HepG2 (cell line): ENCODE results near the gene CD28. TPM values are rescaled to one million over a fixed set of nuclear protein-coding genes. Genes with fewer than 3 reads are reported as not detected.

Source experiments
- ATAC-seq: fragments of 200-7000 bp; cut with Tn5 transposase; 3 replicates; pipeline ENCODE4 v1.9.1; 2020; ENCODE audit warnings: mild to moderate bottlenecking, moderate library complexity
- BruUV-seq: library from RNA; stranded (reverse); fragments of 400-500 nt; replicated peaks from 2 replicates; lab custom pipeline; 2021; lab: Mats Ljungman, UMichigan
- CTCF ChIA-PET: fragments of 300-600 bp; formaldehyde crosslinking; extraction: SDS; loops from one replicate; lab custom pipeline; 2021; ENCODE audit warnings: low total read pairs, inconsistent platforms, low intra/inter-chr PET ratio; lab: Yijun Ruan, JAX
- POLR2A ChIA-PET: fragments of 350-600 bp; sonication (Branson Sonifier 250); formaldehyde crosslinking; loops from one replicate; lab custom pipeline; 2020; ENCODE audit warnings: antibody characterized with exemption, inconsistent platforms; lab: Yijun Ruan, JAX
- DNase-seq: peaks from one replicate; pipeline ENCODE4 v3.0.0-alpha.2; 2015; ENCODE audit warnings: low spot score
- FAIRE-seq: peaks from 3 replicates; lab custom pipeline; 2011; peaks lifted over from hg19 to GRCh38; lab: Jason Lieb, UNC
- H2AFZ ChIP-seq: one replicate; pipeline ENCODE4 v1.6.1; 2011; ENCODE audit warnings: low read length, inconsistent platforms
- H3K27ac ChIP-seq: fragments of 300-600 bp; 3 replicates; pipeline ENCODE4 v1.8.0; 2011; ENCODE audit warnings: mixed run types, mild to moderate bottlenecking, mixed read lengths, low read length, inconsistent platforms; ENCODE audit not compliant: insufficient read depth; ENCODE audit errors: extremely low read length
- H3K27me3 ChIP-seq, 2 experiments: fragments of 200-600 bp in 1 of 2; 2 replicates in 1 of 2; 3 replicates in 1 of 2; pipeline versions ENCODE4 v1.6.0 to v1.8.0; 2011; ENCODE audit warnings: low read length in 2 of 2, mild to moderate bottlenecking in 2 of 2, moderate library complexity in 2 of 2, inconsistent platforms in 1 of 2; ENCODE audit not compliant: insufficient read depth in 2 of 2, control insufficient read depth in 1 of 2
- H3K36me3 ChIP-seq, 2 experiments: fragments of 200-600 bp in 1 of 2; replicated peaks in 1 of 2; 2 replicates in 1 of 2; 3 replicates in 1 of 2; pipeline versions ENCODE4 v1.5.1 to v1.8.0; 2011; ENCODE audit warnings: low read length in 2 of 2, inconsistent platforms in 1 of 2; ENCODE audit not compliant: insufficient read depth in 2 of 2, control insufficient read depth in 1 of 2
- H3K4me1 ChIP-seq: 2 replicates; pipeline ENCODE4 v1.5.1; 2012; ENCODE audit warnings: low read length, inconsistent platforms; ENCODE audit not compliant: insufficient read depth
- H3K4me2 ChIP-seq: 2 replicates; pipeline ENCODE4 v1.6.0; 2011; ENCODE audit warnings: low read depth, low read length, inconsistent platforms
- H3K4me3 ChIP-seq, 3 experiments: fragments of 200-600 bp in 1 of 3; sonication (generic), shearing (Covaris generic) in 1 of 3; replicated peaks in 1 of 3; 2 replicates each; pipeline ENCODE4 v1.5.1; 2011 to 2016; ENCODE audit warnings: low read length in 3 of 3, inconsistent platforms in 2 of 3, low read depth in 2 of 3, mild to moderate bottlenecking in 2 of 3, control low read depth in 1 of 3, mixed read lengths in 1 of 3; ENCODE audit not compliant: insufficient read depth in 1 of 3
- H3K79me2 ChIP-seq: one replicate; pipeline ENCODE4 v1.6.1; 2011; ENCODE audit warnings: low read length, inconsistent platforms; ENCODE audit not compliant: insufficient read depth
- H3K9ac ChIP-seq: 2 replicates; pipeline ENCODE4 v1.6.0; 2011; ENCODE audit warnings: mild to moderate bottlenecking, low read depth, low read length, inconsistent platforms; ENCODE audit not compliant: insufficient read depth
- H3K9me3 ChIP-seq: 2 replicates; pipeline ENCODE4 v1.5.1; 2012; ENCODE audit warnings: mild to moderate bottlenecking, low read length
- H4K20me1 ChIP-seq: 2 replicates; pipeline ENCODE4 v1.6.0; 2011; ENCODE audit warnings: inconsistent platforms, mild to moderate bottlenecking, low read length, moderate library complexity; ENCODE audit not compliant: insufficient read depth
- ATF7 ChIP-seq, 2 experiments: fragments of 450-650 bp in 1 of 2; sonication (generic) in 1 of 2; formaldehyde crosslinking in 1 of 2; IDR thresholded peaks; 2 replicates each; pipeline versions ENCODE4 v1.4.0 to v1.6.1; 2016 to 2020; ENCODE audit warnings: antibody characterized with exemption in 1 of 2, mild to moderate bottlenecking in 1 of 2, missing genetic modification reagents in 1 of 2
- MBD4 ChIP-seq: IDR thresholded peaks from 2 replicates; pipeline ENCODE4 v1.6.1; 2012; ENCODE audit warnings: low read length, inconsistent platforms, borderline replicate concordance
- MIER2 ChIP-seq: IDR thresholded peaks from 2 replicates; pipeline ENCODE4 v1.6.1; 2016; ENCODE audit warnings: missing biosample characterization, missing genetic modification reagents
- MLX ChIP-seq: IDR thresholded peaks from 2 replicates; pipeline ENCODE4 v1.6.1; 2016
- SMAD3 ChIP-seq: sonication (generic); formaldehyde crosslinking; IDR thresholded peaks from 2 replicates; pipeline ENCODE4 v1.4.0; 2020; ENCODE audit warnings: missing genetic modification reagents
- YEATS4 ChIP-seq: sonication (generic); formaldehyde crosslinking; IDR thresholded peaks from 2 replicates; pipeline ENCODE4 v1.4.0; 2020; ENCODE audit warnings: missing genetic modification reagents, borderline replicate concordance
- ZFAT ChIP-seq: sonication (generic); formaldehyde crosslinking; conservative IDR thresholded peaks from 2 replicates; pipeline ENCODE4 v1.8.1; 2023; ENCODE audit warnings: missing genetic modification reagents, inconsistent platforms
- ZMYM3 ChIP-seq: sonication (generic); formaldehyde crosslinking; IDR thresholded peaks from 2 replicates; pipeline ENCODE4 v1.5.1; 2020; ENCODE audit warnings: mild to moderate bottlenecking, missing genetic modification reagents
- ZNF251 ChIP-seq: sonication (generic); formaldehyde crosslinking; IDR thresholded peaks from 2 replicates; pipeline ENCODE4 v1.9.0; 2021; ENCODE audit warnings: mild to moderate bottlenecking, missing genetic modification reagents
- ZNF510 ChIP-seq: sonication (generic); formaldehyde crosslinking; IDR thresholded peaks from 2 replicates; pipeline ENCODE4 v1.4.0; 2020; ENCODE audit warnings: low read depth, mild to moderate bottlenecking, missing genetic modification reagents
- ZNF605 ChIP-seq: sonication (generic); formaldehyde crosslinking; IDR thresholded peaks from 2 replicates; pipeline ENCODE4 v1.8.0; 2022; ENCODE audit warnings: mild to moderate bottlenecking, missing genetic modification reagents
- ZNF784 ChIP-seq: sonication (generic); formaldehyde crosslinking; IDR thresholded peaks from 2 replicates; pipeline ENCODE4 v1.5.1; 2020; ENCODE audit warnings: missing genetic modification reagents, mild to moderate bottlenecking, borderline replicate concordance
- ZSCAN9 ChIP-seq: IDR thresholded peaks from 2 replicates; pipeline ENCODE4 v1.6.1; 2016; ENCODE audit warnings: borderline replicate concordance
- WGBS: methylation state at CpG from one replicate; pipeline ENCODE4 v1.1.6; 2017; ENCODE audit warnings: low lambda C conversion rate; 5-methylcytosine and 5-hydroxymethylcytosine counted together
- in situ Hi-C: cut with HindIII; loops from 2 replicates; pipeline ENCODE4 v1.10.0; 2017; ENCODE audit warnings: low pct_unique_long_range_greater_than_20kb; ENCODE audit not compliant: extremely low pct_ligation_motif_present
- intact Hi-C: fragments of 100-400 bp; cut with micrococcal nuclease; formaldehyde crosslinking; loops from one replicate; pipeline ENCODE4 v1.10.0; 2022; ENCODE audit not compliant: unreplicated experiment
- polyA plus RNA-seq, 8 experiments: library from polyadenylated mRNA; depleted of rRNA in 3 of 8; stranded (reverse) in 7 of 8; unstranded in 1 of 8; fragments of >200 nt; fragmentation: Illumina TruSeq in 4 of 8; extraction: Trizol in 4 of 8; gene quantifications; 2 replicates each; pipeline versions ENCODE4 v1.2.1 to v1.2.3, GENCODE V29; 2011 to 2016; ENCODE audit warnings: low read depth in 4 of 8, missing spikeins in 1 of 8, mixed read lengths in 1 of 8; ENCODE audit not compliant: insufficient read depth in 1 of 8
- total RNA-seq, 5 experiments: library from RNA; depleted of rRNA; stranded (reverse); fragments of >200 nt; fragmentation: Illumina TruSeq; extraction: Trizol; gene quantifications; 2 replicates each; pipeline ENCODE4 v1.2.3, GENCODE V29; 2016; ENCODE audit warnings: low read depth in 1 of 5
- TF ChIP-seq, protein P1 (sequence below): sonication (generic); formaldehyde crosslinking; IDR thresholded peaks from 2 replicates; pipeline ENCODE4 v1.4.0; 2020; ENCODE audit warnings: mild to moderate bottlenecking, missing genetic modification reagents
- TF ChIP-seq, protein P2 (sequence below): IDR thresholded peaks from 2 replicates; pipeline ENCODE4 v1.6.1; 2016; ENCODE audit warnings: missing biosample characterization, missing genetic modification reagents, low read depth

Gene CD28
- total and polyA plus RNA-seq, 2 of the 13 experiments (the other 11 are each of a cell fraction or from before 2014, with no cell fraction given): not detected

- POLR2A ChIA-PET: no interaction called here
- TF ChIP-seq MBD4 (no peak), ATF7 (IDR thresholded peaks at IDR 0.05) (peak; percentile 87), ATF7 (CRISPR knock-in tag; IDR thresholded peaks at IDR 0.05) (no peak)
- CTCF ChIA-PET: no interaction called here
- no peak for FAIRE-seq
- Histone ChIP-seq H3K27ac (no peak overlapping the region), H2AFZ (no peak overlapping the region), H3K36me3 (no peaks in the 10 kb centered on the region), H3K9ac (no peak overlapping the region), H4K20me1 (no peaks in the 10 kb centered on the region), H3K27me3 (no peaks in the 10 kb centered on the region; a peak in 1 of 5 replicates), H3K4me3 (no peak overlapping the region), H3K4me2 (no peak overlapping the region), H3K79me2 (no peaks in the 10 kb centered on the region), H3K9me3 (no peaks in the 10 kb centered on the region), H3K4me1 (peaks cover 11% of the 10 kb centered on the region)
- intact Hi-C loops: no loop called here
- WGBS: 98% methylated on average over 1 of the region's 1 CpG
- no peak for DNase-seq
- ATAC-seq: no peak
- BruUV-seq: no TSS peak
- in situ Hi-C loops: no loop called here
Measured at GRCh38 chr2:203745267-203745666, 38.8 kb downstream of the CD28 start.

DNA sequence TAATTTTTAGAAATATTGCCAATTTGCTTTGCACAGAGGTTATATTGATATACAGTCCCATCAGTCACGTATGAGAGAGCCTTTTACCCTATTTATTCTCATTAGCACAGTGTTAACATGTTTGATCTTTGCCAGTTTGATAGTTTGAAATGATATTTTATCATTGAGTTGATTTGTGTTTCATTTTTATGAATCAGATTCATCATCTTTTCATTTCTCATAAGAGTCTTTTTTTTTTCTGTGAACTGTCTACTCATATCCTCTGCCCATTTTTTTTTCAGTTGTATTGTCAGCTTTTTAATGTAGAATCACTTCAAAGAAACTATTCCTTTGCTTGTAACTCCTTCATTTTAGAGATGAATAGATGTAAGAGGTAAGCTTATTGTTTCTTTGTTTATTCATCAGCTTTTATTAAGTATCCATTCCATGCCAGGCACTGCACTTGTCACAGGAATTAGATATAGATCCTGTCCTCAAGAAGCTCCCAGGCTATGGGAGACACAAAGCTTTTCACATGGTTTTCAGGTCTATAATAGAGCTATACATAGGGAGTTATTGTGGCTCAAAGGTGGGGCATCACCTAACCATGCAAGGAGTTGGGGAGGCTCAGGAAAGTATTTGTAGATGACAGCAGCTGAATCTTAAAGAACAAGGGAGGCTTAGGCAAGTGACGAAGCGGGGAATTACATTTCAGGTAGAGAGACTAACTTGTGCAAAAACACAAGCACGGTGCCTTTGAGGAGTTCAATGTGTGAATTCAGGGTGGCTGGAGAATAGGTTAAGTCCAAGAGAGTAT is 42.1 kb downstream of the CD28 start:
- FAIRE-seq: no peak
- H2AFZ ChIP-seq: no peak overlapping the region
- TF ChIP-seq ZNF251 (CRISPR knock-in tag) (no peak), ZSCAN9 (CRISPR knock-in tag) (no peak), MLX (CRISPR knock-in tag) (no peak), YEATS4 (no peak), MIER2 (CRISPR knock-in tag) (no peak), SMAD3 (CRISPR knock-in tag) (no peak), ZMYM3 (no peak), ZNF605 (CRISPR knock-in tag) (no peak), ZNF510 (CRISPR knock-in tag) (no peak), ZNF784 (no peak), ZFAT (no peak)
- TF ChIP-seq, protein P1, sequence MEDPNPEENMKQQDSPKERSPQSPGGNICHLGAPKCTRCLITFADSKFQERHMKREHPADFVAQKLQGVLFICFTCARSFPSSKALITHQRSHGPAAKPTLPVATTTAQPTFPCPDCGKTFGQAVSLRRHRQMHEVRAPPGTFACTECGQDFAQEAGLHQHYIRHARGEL (CRISPR knock-in tag): no peak
- TF ChIP-seq, protein P2, sequence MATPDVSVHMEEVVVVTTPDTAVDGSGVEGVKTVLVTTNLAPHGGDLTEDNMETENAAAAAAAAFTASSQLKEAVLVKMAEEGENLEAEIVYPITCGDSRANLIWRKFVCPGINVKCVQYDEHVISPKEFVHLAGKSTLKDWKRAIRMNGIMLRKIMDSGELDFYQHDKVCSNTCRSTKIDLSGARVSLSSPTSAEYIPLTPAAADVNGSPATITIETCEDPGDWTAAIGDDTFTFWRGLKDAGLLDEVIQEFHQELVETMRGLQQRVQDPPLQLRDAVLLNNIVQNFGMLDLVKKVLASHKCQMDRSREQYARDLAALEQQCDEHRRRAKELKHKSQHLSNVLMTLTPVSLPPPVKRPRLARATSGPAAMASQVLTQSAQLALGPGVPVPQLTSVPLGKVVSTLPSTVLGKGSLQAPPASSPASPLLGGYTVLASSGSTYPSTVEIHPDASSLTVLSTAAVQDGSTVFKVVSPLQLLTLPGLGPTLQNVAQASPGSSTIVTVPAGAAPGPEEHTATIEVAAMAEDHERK (CRISPR knock-in tag): no peak

More for the DNA sequence above, 42.1 kb downstream of the CD28 start:
- Histone ChIP-seq H3K9ac (no peak overlapping the region), H3K4me1 (no peaks in the 10 kb centered on the region), H3K36me3 (no peaks in the 10 kb centered on the region), H3K9me3 (no peaks in the 10 kb centered on the region), H3K4me2 (no peak overlapping the region), H3K27me3 (no peaks in the 10 kb centered on the region; a peak in 1 of 5 replicates), H3K27ac (no peak overlapping the region), H4K20me1 (no peaks in the 10 kb centered on the region), H3K79me2 (no peaks in the 10 kb centered on the region), H3K4me3 (no peak overlapping the region)
- no peak for ATAC-seq
- ChIA-PET CTCF (no interaction called here), POLR2A (no interaction called here)
- DNase-seq: no peak
- 59% methylated on average over 4 of the region's 4 CpGs for WGBS
- in situ Hi-C loops: no loop called here
- intact Hi-C loops: no loop called here
- BruUV-seq: no TSS peak
